ENCODE data around the gene SLIT1. TPM values are rescaled to one million over a fixed set of nuclear protein-coding genes. Genes with fewer than 3 reads are reported as not detected.

The SLIT1 gene
- total and polyA plus RNA-seq, 2 of the 8 experiments (the other 6 are each of a cell fraction or from before 2014, with no cell fraction given) = 0.70 to 0.88 TPM

DNA sequence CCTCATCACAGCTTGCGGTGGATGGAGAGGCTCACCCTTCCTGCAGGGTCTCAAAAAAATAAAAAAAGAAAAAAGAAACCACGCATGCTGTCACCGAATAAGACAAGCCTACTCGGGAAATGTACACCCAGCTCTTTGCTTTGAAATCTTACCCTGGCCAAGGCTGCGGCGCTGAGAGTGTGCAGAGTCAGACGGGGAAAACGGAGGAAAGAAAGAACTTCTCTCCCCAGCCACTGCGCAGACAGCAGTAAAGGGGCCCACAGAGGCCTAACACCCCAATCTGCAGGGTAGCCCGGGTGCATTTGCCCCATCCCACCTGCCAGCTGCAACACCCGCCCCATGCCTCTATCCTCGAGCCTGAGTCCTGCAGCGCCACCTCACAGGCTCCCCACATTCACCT, 14.8 kb downstream of the SLIT1 start (continued):
- TF ChIP-seq CBX5 (IDR thresholded peaks at IDR 0.05; ENCODE audit: low read depth, low read length) (no peak), BRCA1 (IDR thresholded peaks at IDR 0.05; ENCODE audit: low read depth, low read length) (no peak), POU5F1 (IDR thresholded peaks at IDR 0.05; ENCODE audit: low read depth, low read length) (no peak), POLR2A (IDR thresholded peaks at IDR 0.05; ENCODE audit: control extremely low read depth in 1 of 2, low read depth in 2 of 2, low read length in 2 of 2) (no peak), EZH2 (IDR thresholded peaks at IDR 0.05; ENCODE audit: low read depth, low read length, severe bottlenecking) (no peak), EGR1 (IDR thresholded peaks at IDR 0.05; ENCODE audit: borderline replicate concordance, low read depth, low read length) (no peak)

Data from H1 (cell line).